HG03342 (cell line): ENCODE data around the gene FAM167B.
A peak's percentile ranks its signal among the peaks of the same experiment; 100 is the strongest.

Experiments used
- ATAC-seq: cut with Tn5 transposase; IDR thresholded peaks from one replicate; pipeline ENCODE4 v1.9.1; 2021; ENCODE audit warnings: mild to moderate bottlenecking, moderate library complexity; ENCODE audit not compliant: unreplicated experiment

The FAM167B gene

DNA sequence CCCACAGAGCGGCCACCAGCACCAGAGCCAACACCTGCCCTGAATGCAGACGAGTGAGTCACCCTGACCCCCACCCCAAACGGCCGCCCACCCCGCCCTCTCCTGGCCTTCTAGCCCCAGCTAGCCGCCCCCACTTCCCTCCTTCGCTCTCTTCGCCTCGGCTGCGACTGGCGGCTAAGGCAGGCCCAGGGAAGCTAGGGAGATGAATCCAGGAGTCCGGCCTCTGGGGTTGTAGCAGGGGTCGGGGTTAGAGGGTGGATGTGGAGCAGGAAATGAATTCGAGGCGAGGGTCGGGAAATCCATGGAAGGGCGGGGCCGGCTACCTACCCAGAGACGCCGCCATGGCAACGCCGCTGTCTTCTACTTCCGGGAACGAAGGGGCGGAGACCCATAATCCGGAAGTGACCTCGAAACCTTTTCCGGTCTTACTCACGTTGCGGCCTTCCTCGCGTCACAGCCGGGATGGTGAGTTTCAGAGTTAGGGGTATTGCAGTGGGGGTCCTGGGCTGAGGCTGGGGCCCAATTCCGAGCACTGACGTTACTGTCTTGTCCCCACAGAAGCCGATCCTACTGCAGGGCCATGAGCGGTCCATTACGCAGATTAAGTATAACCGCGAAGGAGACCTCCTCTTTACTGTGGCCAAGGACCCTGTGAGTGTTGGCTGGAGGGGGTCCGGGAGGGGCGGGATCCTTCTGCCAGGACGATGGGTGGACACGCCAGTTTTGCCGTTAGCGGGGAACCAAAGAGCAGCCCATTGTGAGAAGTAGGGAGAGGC, 24.9 kb upstream of the FAM167B start, which contains the start of the genes EIF3I and TMEM234:
TSS of gene EIF3I (plus strand) at position 428 of the 776 bp plus-strand sequence. CDS start at position 463, 35 bp downstream.
TSS of gene TMEM234 (minus strand) at position 374 of the 776 bp plus-strand sequence. CDS start at position 343, 31 bp downstream.
- ATAC-seq = peak; percentile 84

GRCh38 chr1:32223683-32224082, 23.3 kb upstream of the FAM167B start:
- ATAC-seq = no peak

DNA sequence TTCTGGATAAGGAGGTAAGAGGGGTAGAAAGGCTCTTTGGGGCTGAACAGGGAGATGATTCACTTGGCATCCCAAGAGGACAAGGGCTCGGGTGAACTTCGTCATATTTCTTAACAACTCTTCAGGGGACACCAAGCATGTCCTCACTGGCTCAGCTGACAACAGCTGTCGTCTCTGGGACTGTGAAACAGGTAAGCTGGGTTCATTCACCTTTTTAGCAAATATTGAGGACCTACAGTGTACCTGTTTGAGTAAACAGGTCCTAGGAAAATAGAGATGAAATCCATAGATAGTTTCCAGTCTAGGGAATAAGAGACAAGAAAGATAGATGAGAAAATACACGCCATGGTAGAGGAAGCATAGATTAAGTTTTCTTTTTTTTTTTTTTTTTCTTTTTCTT, 22.7 kb upstream of the FAM167B start:
- ATAC-seq = no peak

GRCh38 chr1:32228771-32229170, 18.3 kb upstream of the FAM167B start:
- ATAC-seq = no peak

GRCh38 chr1:32231843-32232432, 15.1 kb upstream of the FAM167B start:
- ATAC-seq = no peak

DNA sequence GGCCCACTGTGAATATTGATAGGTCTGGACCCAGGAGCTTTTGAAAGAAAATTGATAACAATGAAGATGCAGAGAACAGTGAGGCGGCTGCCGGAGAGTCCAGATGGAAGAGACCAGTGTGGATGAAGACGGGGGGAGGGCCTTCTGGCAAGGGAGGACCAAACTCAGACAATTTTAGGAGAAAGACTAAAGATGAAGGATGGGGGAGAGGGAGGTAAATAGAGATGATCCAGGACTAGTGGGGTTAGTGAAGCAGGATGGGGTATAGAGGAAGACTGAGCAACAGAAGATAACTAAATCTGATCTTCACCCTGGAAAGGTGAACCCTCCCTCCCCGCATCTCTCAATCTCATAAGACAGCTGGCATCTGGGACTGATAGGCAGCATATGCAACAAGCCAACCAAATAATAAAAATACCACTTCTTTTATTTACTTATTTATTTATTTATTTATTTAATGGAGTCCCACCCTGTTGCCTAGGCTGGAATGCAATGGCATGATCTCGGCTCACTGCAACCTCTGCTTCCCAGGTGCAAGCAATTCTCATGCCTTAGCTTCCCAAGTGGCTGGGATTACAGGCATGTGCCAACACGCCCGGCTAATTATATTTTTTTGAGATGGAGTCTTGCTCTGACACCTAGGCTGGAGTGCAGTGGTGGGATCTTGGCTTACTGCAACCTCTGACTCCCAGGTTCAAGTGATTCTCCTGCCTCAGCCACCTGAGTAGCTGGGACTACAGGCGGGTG, 14.3 kb upstream of the FAM167B start:
- ATAC-seq = no peak

DNA sequence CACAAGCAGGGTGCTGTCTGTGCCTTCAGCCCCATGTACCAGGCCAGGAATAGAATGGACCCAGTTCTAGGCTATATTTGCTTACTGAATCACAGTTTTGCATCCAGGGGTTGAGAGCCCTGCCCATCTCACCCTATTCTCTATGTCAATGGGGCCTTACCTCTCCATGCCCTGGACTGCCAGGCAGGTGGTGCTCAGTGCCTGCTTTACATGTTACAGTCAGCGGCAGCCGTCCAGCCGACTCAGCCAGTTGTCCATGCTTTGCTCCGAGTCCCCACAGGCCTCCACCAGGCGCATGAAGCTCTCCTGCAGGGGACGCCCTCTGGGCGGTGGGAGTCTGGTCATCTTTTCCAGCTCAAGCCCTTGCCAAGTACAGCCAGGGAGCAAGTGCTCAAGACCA, 12.2 kb upstream of the FAM167B start:
- ATAC-seq = no peak

DNA sequence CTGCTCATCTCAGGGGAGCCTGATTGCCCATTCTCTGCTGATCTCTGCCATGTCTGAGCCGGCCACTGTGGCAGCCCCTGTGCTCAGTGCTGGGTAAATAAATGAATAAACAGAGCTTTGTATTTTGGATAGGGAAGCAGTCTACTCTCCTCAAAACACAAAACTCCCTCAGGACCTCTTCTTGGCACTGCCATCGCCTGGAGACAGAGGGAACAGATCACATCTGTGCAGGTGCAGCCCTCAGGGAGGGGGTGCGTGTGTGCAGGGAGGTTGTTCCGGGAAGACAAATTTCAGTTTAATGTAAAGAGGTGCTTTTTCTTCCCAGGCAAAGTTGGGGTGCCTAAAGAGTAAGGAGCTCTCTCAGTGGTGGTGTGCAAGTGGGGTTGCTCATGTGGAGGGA, 7.7 kb upstream of the FAM167B start:
- ATAC-seq = no peak

DNA sequence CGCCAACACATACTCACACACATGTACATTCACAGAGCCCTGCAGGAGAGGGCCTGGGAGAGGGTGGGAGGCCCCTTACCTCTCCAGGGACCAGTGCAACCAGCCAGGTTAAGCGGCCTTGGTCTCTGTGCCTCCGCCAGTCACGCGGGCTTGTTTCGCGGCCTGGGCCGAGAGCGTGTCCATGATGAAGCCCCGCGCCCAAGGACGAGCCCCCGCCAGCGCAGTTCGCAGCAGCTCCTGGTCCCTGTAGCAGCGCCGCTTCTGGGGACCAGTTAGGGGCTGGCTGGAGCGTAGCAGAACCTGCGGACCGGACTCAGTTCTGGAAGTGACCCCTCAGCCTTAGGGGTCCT, 7.3 kb upstream of the FAM167B start:
- ATAC-seq = no peak

DNA sequence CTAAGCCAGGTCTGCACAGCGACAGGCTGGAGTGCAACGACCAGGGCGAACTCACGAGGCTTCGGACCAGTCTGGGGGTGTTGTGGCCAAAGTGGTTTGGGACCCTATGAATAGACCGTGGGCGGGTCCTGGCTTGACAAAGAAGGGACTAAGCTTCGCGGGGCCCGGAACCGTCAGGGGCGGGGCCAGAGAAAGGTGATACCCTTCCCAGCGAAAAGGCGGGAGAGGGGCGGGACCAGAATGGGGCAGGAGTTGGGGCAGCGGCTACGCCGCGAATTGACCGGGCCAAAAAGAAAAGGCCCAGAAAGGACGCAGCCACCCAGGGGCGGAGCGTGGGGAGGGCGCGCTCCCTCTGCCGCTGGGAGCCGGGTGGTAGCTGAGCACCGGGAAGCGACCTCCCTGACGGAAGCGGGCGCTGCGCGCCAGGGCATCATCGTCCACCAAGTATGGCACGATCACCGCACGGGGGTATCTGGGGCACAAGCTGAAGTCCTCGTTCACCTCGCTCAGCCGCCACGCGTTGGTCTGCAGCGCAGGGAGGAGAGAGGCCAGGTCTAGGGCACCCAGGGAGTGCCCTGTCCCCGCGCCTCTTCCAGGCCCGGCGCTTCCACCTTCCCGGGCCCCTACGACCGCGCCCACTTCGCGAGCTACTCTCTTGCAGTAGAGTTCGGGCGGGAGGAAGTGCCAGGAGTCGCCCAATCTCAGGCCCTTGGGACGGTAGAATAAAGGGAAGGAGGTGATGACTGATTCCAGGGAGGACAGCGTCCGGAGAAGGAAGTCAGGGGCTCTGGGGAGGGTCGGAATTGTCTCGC, 6.7 kb upstream of the FAM167B start:
- ATAC-seq = peak; percentile 39

- peak; percentile 44 for ATAC-seq
These were observed 5.8 kb upstream of the FAM167B start for GRCh38 chr1:32241001-32241763.

DNA sequence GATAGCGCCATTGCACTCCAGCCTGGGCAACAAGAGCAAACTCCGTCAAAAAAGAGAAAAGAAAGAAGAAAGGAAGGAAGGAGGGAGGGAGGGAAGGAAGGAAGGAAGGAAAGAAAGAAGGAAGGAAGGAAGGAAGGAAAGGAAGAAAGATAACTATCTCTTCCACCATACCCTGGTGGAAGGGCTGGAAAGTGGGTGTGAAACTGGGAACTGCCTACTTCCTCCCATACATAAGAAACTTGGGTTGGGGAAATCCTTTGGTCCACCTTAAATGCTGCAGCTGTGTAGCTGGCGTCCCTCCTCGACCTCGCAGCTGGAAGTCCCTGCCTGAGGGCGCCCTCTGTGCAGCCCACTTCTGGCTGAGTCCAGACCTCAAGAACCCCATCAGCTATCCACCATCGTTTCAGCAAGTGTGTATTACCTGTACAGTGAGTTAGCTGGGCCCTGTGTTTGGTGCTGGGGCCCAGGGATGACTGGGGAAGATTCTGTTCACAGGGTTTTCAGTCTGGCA, 4.6 kb upstream of the FAM167B start:
- no peak for ATAC-seq

DNA sequence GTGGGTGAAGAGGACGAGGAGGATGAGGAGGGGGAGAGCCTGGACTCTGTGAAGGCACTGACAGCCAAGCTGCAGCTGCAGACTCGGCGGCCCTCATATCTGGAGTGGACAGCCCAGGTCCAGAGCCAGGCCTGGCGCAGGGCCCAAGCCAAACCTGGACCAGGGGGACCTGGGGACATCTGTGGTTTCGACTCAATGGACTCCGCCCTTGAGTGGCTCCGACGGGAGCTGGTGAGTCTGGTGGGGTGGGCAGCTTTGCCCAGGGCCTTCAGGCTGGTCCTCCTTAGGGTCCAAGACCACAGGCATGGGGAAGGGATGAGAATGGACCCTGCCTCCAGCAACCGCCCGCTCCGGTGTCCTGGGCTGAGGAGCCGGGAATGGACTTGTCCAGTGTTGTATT, 430 bp downstream of the FAM167B start:
- no peak for ATAC-seq

- ATAC-seq = no peak
These were observed 1.2 kb downstream of the FAM167B start for GRCh38 chr1:32247983-32248889.

DNA sequence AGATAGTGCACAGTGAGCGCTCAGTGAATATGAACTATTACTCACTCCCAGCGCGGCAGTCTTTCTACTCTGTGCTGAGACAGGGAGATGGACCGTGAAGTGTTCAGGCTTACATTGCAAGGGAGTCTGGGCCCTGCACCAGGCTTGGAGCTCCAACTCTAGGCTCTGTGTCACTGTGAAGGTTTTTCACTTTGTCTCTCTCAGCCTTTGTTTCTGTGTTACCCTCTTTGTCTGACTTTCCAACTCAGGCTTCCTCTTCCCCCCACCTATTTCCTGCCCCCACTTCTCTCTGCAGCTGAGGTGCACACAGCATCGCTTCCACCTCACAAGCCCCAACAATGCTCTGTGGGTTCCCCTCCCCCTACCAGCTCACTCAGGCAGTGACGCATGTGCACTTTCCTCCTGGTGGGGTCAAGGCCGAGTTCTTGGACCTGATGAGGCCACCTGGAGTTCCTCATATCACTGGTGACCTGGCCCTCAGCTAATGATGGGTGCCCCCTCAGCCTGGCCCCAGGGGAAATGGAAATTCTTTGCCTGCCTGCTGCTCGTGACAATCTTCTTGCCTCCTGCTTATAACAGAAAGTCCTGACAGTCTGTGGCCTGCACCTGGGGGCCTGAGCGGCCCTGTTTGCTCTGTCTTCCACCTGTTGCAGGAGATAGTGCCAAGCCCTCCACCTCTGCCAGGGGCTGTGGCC, 3.0 kb downstream of the FAM167B start:
- ATAC-seq = peak; percentile 54

DNA sequence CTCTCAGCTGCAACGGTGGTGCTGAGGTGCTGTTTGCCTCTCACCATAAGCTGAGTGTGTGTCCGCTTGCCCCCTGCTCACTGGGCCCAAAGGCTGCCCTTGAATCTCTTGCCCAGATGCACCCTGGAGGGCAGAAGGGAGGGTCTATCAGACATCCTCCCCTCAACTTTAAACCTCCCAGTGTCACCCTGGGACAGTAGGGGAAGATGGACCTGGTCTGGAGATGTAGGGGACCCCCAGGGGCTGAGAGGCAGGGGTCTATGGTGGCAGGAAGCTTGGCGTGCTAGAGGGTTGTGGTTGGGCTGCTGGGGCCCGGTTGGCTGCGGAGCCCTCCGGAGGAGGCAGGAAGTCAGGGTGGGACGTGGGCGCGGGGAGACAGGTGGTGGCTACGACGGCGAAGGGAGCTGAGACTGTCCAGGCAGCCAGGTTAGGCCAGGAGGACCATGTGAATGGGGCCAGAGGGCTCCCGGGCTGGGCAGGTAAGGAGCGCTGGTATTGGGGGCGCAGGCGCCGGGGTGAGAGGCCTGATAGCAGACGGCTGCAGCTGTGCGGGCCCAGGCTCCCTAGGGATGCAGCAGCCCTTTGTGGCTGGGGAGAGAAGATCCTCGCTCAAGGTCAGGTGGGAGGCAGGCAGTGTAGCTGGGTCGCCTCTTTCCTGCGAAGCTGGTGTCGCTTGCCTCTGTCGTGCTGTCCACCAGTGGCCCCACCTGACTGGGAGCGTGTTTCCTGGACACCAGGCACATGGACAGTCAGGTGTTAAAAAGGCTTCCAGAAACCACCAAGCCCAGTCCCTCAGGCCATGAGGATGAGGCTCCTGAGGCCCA, 4.1 kb downstream of the FAM167B start, which contains the start of gene LCK:
TSS of gene LCK (plus strand) at position 373 of the 824 bp plus-strand sequence. CDS start 23,065 bp downstream, outside the sequence.
- no peak for ATAC-seq
